ENCODE results near the gene FUT2. TPM values are rescaled to one million over a fixed set of nuclear protein-coding genes. Genes with fewer than 3 reads are reported as not detected.
A peak's percentile ranks its signal among the peaks of the same experiment; 100 is the strongest.

FUT2 gene
- total and polyA plus RNA-seq, 2 of the 13 experiments (the other 11 are each of a cell fraction or from before 2014, with no cell fraction given), result 0.07 TPM; not detected in 1

GRCh38 chr19:48674921-48675824 is 20.6 kb upstream of the FUT2 start (continued):
- no peak for TF ChIP-seq BCLAF1 (IDR thresholded peaks at IDR 0.05)
- TF ChIP-seq ATF5 (CRISPR knock-in tag; IDR thresholded peaks at IDR 0.05; ENCODE audit: low read depth), result no peak
- TF ChIP-seq NFRKB (IDR thresholded peaks at IDR 0.05), result no peak
- no peak for TF ChIP-seq ZNF850 (CRISPR knock-in tag; conservative IDR thresholded peaks at IDR 0.05)
- TF ChIP-seq ETV5 (CRISPR knock-in tag; IDR thresholded peaks at IDR 0.05; ENCODE audit: borderline replicate concordance), result no peak
- TF ChIP-seq ZNF34 (CRISPR knock-in tag; IDR thresholded peaks at IDR 0.05; ENCODE audit: borderline replicate concordance), result no peak
- no peak for TF ChIP-seq DZIP1 (CRISPR knock-in tag; IDR thresholded peaks at IDR 0.05)
- TF ChIP-seq PATZ1 (CRISPR knock-in tag; IDR thresholded peaks at IDR 0.05), result no peak
- no peak for TF ChIP-seq POLR2A (IDR thresholded peaks at IDR 0.05; ENCODE audit: insufficient read depth in 1 of 2, low read depth in 2 of 2, low read length in 2 of 2)
- TF ChIP-seq SKIL (CRISPR knock-in tag; IDR thresholded peaks at IDR 0.05; ENCODE audit: borderline replicate concordance), result no peak
- TF ChIP-seq RXRB (CRISPR knock-in tag; IDR thresholded peaks at IDR 0.05; ENCODE audit: borderline replicate concordance), result peak; percentile 25; the same call in 1 of the 2 replicates
- no peak for TF ChIP-seq PRPF4 (IDR thresholded peaks at IDR 0.05; ENCODE audit: low read depth, low read length, poor library complexity, severe bottlenecking)
- TF ChIP-seq SATB2 (CRISPR knock-in tag; IDR thresholded peaks at IDR 0.05), result no peak
- no peak for TF ChIP-seq ZNF3 (CRISPR knock-in tag; IDR thresholded peaks at IDR 0.05)
- 0 out of 2 replicates have a peak, but pooled peaks have one; percentile 39 for TF ChIP-seq ESRRA (CRISPR knock-in tag; IDR thresholded peaks at IDR 0.05; ENCODE audit: low read depth)
- TF ChIP-seq ZBTB3 (CRISPR knock-in tag; IDR thresholded peaks at IDR 0.05; ENCODE audit: borderline replicate concordance, low read depth), result no peak
- no peak for TF ChIP-seq SIX4 (CRISPR knock-in tag; IDR thresholded peaks at IDR 0.05)
- no peak for TF ChIP-seq ZNF547 (CRISPR knock-in tag; IDR thresholded peaks at IDR 0.05)
- TF ChIP-seq ZNF557 (CRISPR knock-in tag; IDR thresholded peaks at IDR 0.05), result no peak
